Esophagus squamous epithelium (tissue), 4 donors: ENCODE results near the gene KLF7.

Experiments
- POLR2A ChIP-seq, 4 donors: fragments of 450-650 bp; IDR thresholded peaks; one replicate each; pipeline ENCODE4 v1.6.1; 2017; ENCODE audit warnings: antibody characterized with exemption in 4 of 4, mild to moderate bottlenecking in 4 of 4, moderate library complexity in 3 of 4
- TF ChIP-seq, protein P1 (sequence below), 6 experiments: fragments of 450-650 bp in 4 of 6; fragments of 200-600 bp in 2 of 6; sonication (generic) in 2 of 6; IDR thresholded peaks; one replicate each; pipeline ENCODE4 v1.5.1; 2016 to 2019; ENCODE audit warnings: antibody characterized with exemption in 6 of 6, mild to moderate bottlenecking in 4 of 6, moderate library complexity in 4 of 6

DNA sequence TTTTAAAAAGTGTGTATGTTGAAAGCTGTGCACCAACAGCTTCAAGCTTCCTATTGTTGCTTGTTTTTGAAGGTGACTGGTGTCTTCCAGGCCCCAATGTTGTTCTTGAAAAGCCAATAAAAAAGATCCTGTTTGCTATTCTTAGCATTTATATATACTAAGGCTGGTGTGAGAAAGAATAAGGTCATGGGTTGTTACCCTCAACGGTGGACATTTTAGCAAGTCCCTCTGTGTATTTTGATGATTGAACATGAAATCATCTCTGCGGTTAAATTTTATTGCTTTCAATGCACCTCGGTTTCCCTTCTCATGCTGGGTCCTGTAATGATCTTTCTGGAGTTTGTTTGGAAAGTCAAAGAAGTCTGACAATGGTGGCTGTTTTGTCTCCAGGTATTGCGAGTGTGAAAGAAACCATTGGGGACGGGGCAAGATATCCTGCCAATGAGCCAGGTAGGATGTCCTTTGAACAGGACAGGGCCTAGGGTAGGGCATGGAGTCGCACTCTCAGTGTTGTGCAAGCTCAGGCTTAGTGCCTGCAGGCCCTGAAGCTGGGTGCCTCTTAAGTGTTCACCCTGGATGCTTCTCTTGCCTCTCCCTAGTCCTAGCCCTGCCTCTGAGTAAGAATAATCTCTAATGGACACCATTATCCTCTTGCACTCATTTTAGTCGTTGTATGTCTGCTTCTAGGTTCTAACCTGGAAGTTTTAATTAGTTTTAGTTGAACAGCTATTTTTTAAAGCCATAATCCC is 16.0 kb upstream of the KLF7 start:
- TF ChIP-seq POLR2A (IDR thresholded peaks at IDR 0.05) = no peak
- TF ChIP-seq, protein P1, sequence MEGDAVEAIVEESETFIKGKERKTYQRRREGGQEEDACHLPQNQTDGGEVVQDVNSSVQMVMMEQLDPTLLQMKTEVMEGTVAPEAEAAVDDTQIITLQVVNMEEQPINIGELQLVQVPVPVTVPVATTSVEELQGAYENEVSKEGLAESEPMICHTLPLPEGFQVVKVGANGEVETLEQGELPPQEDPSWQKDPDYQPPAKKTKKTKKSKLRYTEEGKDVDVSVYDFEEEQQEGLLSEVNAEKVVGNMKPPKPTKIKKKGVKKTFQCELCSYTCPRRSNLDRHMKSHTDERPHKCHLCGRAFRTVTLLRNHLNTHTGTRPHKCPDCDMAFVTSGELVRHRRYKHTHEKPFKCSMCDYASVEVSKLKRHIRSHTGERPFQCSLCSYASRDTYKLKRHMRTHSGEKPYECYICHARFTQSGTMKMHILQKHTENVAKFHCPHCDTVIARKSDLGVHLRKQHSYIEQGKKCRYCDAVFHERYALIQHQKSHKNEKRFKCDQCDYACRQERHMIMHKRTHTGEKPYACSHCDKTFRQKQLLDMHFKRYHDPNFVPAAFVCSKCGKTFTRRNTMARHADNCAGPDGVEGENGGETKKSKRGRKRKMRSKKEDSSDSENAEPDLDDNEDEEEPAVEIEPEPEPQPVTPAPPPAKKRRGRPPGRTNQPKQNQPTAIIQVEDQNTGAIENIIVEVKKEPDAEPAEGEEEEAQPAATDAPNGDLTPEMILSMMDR (IDR thresholded peaks at IDR 0.05) = no peak
